CD4-positive, alpha-beta T cell (primary cell): ENCODE data around the gene CAPN9. TPM values are rescaled to one million over a fixed set of nuclear protein-coding genes. Genes with fewer than 3 reads are reported as not detected.

ENCODE experiments used
- ATAC-seq: fragments of 200-7000 bp; cut with Tn5 transposase; one replicate; pipeline ENCODE4 v1.10.0; 2022; ENCODE audit warnings: mild to moderate bottlenecking; ENCODE audit not compliant: poor library complexity
- CTCF ChIA-PET: fragments of 350-600 bp; sonication (Branson Sonifier 250); formaldehyde crosslinking; loops from one replicate; lab custom pipeline; 2021; ENCODE audit warnings: antibody characterized with exemption, inconsistent platforms; lab: Charles Lee
- POLR2A ChIA-PET: fragments of 350-600 bp; sonication (Branson Sonifier 250); formaldehyde crosslinking; loops from one replicate; lab custom pipeline; 2021; ENCODE audit warnings: antibody characterized with exemption, inconsistent platforms; lab: Charles Lee
- DNase-seq, 14 experiments: peaks; one replicate each; pipeline ENCODE4 v3.0.0-alpha.2; 2013 to 2020; ENCODE audit warnings: mixed read lengths in 2 of 14
- H3K27ac ChIP-seq, 2 donors: one replicate each; pipeline versions ENCODE4 v1.5.1 to v1.7.0; 2013; ENCODE audit warnings: low read length in 2 of 2, low read depth in 1 of 2, mild to moderate bottlenecking in 1 of 2
- H3K27me3 ChIP-seq, 2 experiments: 1 replicate in 1 of 2; 2 replicates in 1 of 2; pipeline versions ENCODE4 v1.6.1 to v1.7.0; 2013; ENCODE audit warnings: low read length in 2 of 2, control low read depth in 1 of 2, mild to moderate bottlenecking in 1 of 2, moderate library complexity in 1 of 2; ENCODE audit not compliant: insufficient read depth in 2 of 2, control insufficient read depth in 1 of 2
- H3K36me3 ChIP-seq: one replicate; pipeline ENCODE4 v1.6.1; 2013; ENCODE audit warnings: low read length, control low read depth; ENCODE audit not compliant: insufficient read depth
- H3K4me1 ChIP-seq: one replicate; pipeline ENCODE4 v1.6.1; 2013; ENCODE audit warnings: low read length, control low read depth; ENCODE audit not compliant: insufficient read depth
- H3K4me3 ChIP-seq: one replicate; pipeline ENCODE4 v1.5.1; 2013; ENCODE audit warnings: mild to moderate bottlenecking, low read length, moderate library complexity
- H3K9me3 ChIP-seq, 2 experiments: 1 replicate in 1 of 2; 2 replicates in 1 of 2; pipeline versions ENCODE4 v1.6.1 to v1.7.0; 2013; ENCODE audit warnings: low read length in 2 of 2, mild to moderate bottlenecking in 2 of 2, control low read depth in 1 of 2, moderate library complexity in 1 of 2; ENCODE audit not compliant: control insufficient read depth in 1 of 2, insufficient read depth in 1 of 2
- H3K27ac Mint-ChIP-seq: one replicate; pipeline ENCODE4 v1.8.0; 2020; ENCODE audit warnings: mixed read lengths
- H3K27me3 Mint-ChIP-seq: one replicate; pipeline ENCODE4 v1.8.0; 2021; ENCODE audit warnings: mixed read lengths
- H3K36me3 Mint-ChIP-seq: one replicate; pipeline ENCODE4 v1.8.0; 2021; ENCODE audit warnings: low read depth, mixed read lengths
- H3K4me1 Mint-ChIP-seq: one replicate; pipeline ENCODE4 v1.8.0; 2021; ENCODE audit warnings: low read depth, mixed read lengths
- H3K4me3 Mint-ChIP-seq: one replicate; pipeline ENCODE4 v1.8.0; 2020; ENCODE audit warnings: mild to moderate bottlenecking, mixed read lengths
- H3K9me3 Mint-ChIP-seq: one replicate; pipeline ENCODE4 v1.8.0; 2020; ENCODE audit warnings: mixed read lengths
- CTCF ChIP-seq: fragments of 200-600 bp; IDR thresholded peaks from one replicate; pipeline ENCODE4 v1.8.0; 2022; ENCODE audit warnings: antibody characterized with exemption, mild to moderate bottlenecking
- intact Hi-C, 2 experiments: fragments of 100-400 bp; cut with DNase I in 1 of 2; cut with micrococcal nuclease in 1 of 2; formaldehyde crosslinking; loops; one replicate each; pipeline versions ENCODE4 v1.15.1 to v1.9.0; 2023 to 2025; cut with DNase I, micrococcal nuclease
- total RNA-seq, 174 experiments: library from RNA in 2 of 174; stranded (reverse) in 2 of 174; gene quantifications; one replicate each; pipeline ENCODE4 v1.2.3 and lab custom pipeline; 2021 to 2026

The CAPN9 gene
- total RNA-seq, 2 experiments from 2014 or later = not detected

- intact Hi-C loops = no loop called here
- DNase-seq (no peak), ATAC-seq (no peak)
- Mint-ChIP-seq H3K4me3 (no peak overlapping the region), H3K4me1 (no peaks in the 10 kb centered on the region), H3K9me3 (peaks cover 5% of the 10 kb centered on the region), H3K36me3 (peaks cover 25% of the 10 kb centered on the region), H3K27ac (no peak overlapping the region), H3K27me3 (no peaks in the 10 kb centered on the region)
- H3K9me3 ChIP-seq = peaks cover 0 to 1% of the 10 kb centered on the region in 2 experiments
- no peak for TF ChIP-seq CTCF
- no peaks in the 10 kb centered on the region for H3K27me3 ChIP-seq
- H3K27ac ChIP-seq = no peak overlapping the region
- no peaks in the 10 kb centered on the region for H3K36me3 ChIP-seq
- H3K4me3 ChIP-seq = no peak overlapping the region
- CTCF ChIA-PET = no interaction called here
- no peaks in the 10 kb centered on the region for H3K4me1 ChIP-seq
- POLR2A ChIA-PET = no interaction called here
These were observed 89.2 kb downstream of the CAPN9 start for GRCh38 chr1:230836347-230836746.

GRCh38 chr1:230836793-230837192 lies 89.6 kb downstream of the CAPN9 start:
- no peaks in the 10 kb centered on the region for H3K27me3 Mint-ChIP-seq
- POLR2A ChIA-PET = no interaction called here
- CTCF ChIA-PET = no interaction called here
- Histone ChIP-seq H3K4me1 (no peaks in the 10 kb centered on the region), H3K27me3 (no peaks in the 10 kb centered on the region), H3K4me3 (no peak overlapping the region), H3K9me3 (no peaks in the 10 kb centered on the region), H3K36me3 (no peaks in the 10 kb centered on the region), H3K27ac (no peak overlapping the region)
- ATAC-seq = no peak
- no peak for DNase-seq
- no peaks in the 10 kb centered on the region for H3K4me1 Mint-ChIP-seq
- no peak overlapping the region for H3K4me3 Mint-ChIP-seq
- peaks cover 30% of the 10 kb centered on the region for H3K36me3 Mint-ChIP-seq
- intact Hi-C loops = no loop called here
- no peak overlapping the region for H3K27ac Mint-ChIP-seq
- no peak for TF ChIP-seq CTCF
- peaks cover 4% of the 10 kb centered on the region for H3K9me3 Mint-ChIP-seq

DNA sequence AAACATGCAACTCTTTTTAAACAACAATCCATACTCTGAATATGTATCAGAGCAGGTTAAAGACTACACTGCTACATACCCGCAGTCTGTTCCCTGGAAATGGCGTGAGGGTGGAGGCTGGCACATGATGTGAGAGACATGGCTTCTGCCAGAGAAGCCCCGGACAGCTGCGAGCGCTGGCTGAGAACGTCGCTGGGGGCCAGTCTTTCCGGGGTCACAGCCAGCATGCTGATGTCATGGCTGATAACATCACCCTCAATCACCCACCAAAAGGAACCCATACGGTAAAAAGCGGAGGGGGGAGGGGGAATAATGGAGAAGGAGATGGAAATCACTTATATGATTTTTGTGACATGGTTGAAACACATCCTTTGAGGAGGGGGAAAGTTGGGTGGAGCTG lies 92.0 kb downstream of the CAPN9 start:
- no peaks in the 10 kb centered on the region for H3K27me3 Mint-ChIP-seq
- H3K27ac ChIP-seq = no peak overlapping the region
- no peaks in the 10 kb centered on the region for H3K27me3 ChIP-seq
- intact Hi-C loops = no loop called here
- no peak for TF ChIP-seq CTCF
- no peaks in the 10 kb centered on the region for H3K4me1 Mint-ChIP-seq
- H3K36me3 ChIP-seq = no peaks in the 10 kb centered on the region
- no peak overlapping the region for H3K27ac Mint-ChIP-seq
- peaks cover 42% of the 10 kb centered on the region for H3K36me3 Mint-ChIP-seq
- no peak for DNase-seq
- no peak overlapping the region for H3K4me3 ChIP-seq
- no peaks in the 10 kb centered on the region for H3K4me1 ChIP-seq
- H3K4me3 Mint-ChIP-seq = no peak overlapping the region
- no peaks in the 10 kb centered on the region for H3K9me3 ChIP-seq
- no peaks in the 10 kb centered on the region for H3K9me3 Mint-ChIP-seq
- ChIA-PET CTCF (no interaction called here), POLR2A (no interaction called here)
- ATAC-seq = no peak
